NCI-H146 (cell line): ENCODE results near the gene KLHL2.
A peak's percentile ranks its signal among the peaks of the same experiment; 100 is the strongest.
"Not testable (repeated sequence)": the region's sequence is repeated elsewhere in the genome, so short reads cannot be mapped to it uniquely, and the experiment has no call there.

Source experiments
- DNase-seq: peaks from one replicate; lab custom pipeline; 2025; lab: John Stamatoyannopoulos, UW

Gene KLHL2

DNA sequence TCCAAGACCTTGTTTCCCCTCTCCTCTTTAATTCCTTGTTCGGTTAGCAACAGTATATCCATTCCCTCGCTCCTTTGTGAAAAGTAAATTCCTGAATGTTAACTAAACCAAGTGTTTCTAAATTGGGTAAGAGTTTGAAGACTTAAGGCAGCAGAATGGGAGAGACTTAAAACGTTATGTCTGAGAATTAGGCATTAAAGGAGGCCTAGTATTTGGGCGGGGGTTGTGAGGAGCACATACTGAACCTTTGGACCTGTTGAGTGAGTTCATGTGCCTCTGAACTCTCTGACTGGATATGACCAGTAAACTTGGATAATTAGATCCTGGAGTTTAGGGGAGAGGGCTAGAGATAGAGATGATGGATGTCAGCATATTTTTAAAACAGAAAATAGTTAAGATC lies 121.3 kb downstream of the KLHL2 start:
- DNase-seq: no peak

DNA sequence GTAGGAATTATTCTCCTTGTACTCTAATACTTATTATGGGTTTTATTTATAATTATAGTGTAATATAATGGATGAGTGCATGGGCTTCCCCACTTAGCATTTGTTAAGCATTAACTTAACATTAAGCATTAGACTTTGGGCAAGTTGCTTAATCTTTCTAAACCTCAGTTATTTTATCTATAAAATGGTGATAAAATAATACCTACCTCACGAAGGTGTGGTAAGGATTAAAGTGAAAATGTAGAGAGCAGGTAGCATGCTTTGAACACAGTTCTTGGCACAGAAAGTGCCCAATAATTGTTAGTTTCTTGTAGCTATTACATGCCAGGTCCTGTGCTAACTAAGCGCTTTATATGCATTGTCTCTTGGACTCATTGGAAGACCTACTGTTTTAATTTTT lies 122.7 kb downstream of the KLHL2 start:
- DNase-seq: no peak

DNA sequence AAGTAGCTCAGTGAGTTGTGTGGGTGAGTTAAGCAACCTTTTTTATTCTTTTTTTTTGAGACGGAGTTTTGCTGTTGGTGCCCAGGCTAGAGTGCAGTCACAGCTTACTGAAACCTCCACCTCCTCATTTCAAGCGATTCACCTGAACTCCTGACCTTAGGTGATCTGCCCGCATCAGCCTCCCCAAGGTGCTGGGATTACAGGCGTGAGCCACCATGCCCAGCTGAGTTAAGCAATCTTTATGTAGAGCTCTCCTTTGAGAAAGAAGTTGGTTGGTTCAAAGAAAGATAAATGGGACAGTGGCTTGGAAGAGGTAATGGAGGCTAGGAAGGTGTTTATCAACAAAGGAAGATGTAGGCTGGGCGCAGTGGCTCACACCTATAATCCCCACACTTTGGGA lies 123.3 kb downstream of the KLHL2 start:
- DNase-seq: no peak

- no peak for DNase-seq
These were observed 124.0 kb downstream of the KLHL2 start for GRCh38 chr4:165331359-165331758.

DNA sequence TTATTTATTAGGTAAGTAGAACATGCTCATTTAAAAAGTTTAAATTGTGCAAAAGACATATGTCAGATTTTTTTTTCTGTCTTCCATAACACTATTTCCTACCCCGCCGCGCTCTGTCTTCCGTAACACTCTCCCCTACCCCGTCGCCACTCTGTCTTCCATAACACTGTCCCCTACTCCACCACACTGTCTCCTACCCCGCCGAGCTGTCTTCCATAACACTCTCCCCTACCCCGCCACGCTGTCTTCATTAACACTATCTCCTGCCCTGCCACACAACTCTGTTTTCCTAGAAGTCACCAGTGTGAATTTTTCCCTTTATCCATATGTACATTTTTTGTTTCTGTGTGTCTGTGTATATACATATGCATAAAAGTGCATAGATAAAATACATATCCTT lies 124.5 kb downstream of the KLHL2 start:
- no peak for DNase-seq

- no peak for DNase-seq
These were observed 125.1 kb downstream of the KLHL2 start for GRCh38 chr4:165332502-165332901.

GRCh38 chr4:165335163-165335703 lies 127.9 kb downstream of the KLHL2 start:
- DNase-seq: no peak

DNA sequence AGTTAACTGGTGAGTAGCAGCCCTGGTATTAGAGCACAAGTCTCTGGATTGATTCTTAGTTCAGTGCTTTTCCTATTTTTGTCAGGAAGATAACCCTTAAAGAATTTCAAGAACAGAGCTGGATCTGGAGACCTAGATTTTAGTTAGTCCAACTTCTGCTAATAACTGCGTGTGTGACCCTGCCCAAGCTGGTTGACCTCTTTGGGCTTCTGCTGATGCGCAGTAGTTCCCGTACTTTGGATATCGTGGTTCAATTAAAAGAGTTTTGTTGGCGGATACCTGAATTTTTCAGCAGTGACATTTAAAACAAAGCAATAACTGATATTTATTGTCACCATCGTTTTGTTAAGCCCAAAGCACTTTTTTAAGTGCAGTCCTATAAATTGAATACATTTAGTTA lies 129.4 kb downstream of the KLHL2 start:
- no peak for DNase-seq

DNA sequence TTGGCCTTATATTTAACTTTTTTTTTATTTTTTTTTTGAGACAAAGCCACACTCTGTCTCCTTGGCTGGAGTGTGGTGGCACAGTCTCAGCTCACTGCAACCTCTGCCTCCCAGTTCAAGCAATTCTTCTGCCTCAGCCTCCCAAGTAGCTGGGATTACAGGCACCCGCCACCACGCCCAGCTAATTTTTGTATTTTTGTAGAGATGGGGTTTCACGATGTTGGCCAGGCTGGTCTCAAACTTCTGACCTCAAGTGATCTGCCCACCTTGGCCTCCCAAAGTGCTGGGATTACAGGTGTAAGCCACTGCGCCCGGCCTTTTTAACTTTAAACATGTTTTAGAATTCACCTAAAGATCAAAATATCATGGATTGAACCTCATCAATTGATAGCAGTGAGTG lies 135.0 kb downstream of the KLHL2 start:
- not testable (repeated sequence) for DNase-seq

- DNase-seq: peak; percentile 19
These were observed 136.2 kb downstream of the KLHL2 start for GRCh38 chr4:165343353-165344191.

DNA sequence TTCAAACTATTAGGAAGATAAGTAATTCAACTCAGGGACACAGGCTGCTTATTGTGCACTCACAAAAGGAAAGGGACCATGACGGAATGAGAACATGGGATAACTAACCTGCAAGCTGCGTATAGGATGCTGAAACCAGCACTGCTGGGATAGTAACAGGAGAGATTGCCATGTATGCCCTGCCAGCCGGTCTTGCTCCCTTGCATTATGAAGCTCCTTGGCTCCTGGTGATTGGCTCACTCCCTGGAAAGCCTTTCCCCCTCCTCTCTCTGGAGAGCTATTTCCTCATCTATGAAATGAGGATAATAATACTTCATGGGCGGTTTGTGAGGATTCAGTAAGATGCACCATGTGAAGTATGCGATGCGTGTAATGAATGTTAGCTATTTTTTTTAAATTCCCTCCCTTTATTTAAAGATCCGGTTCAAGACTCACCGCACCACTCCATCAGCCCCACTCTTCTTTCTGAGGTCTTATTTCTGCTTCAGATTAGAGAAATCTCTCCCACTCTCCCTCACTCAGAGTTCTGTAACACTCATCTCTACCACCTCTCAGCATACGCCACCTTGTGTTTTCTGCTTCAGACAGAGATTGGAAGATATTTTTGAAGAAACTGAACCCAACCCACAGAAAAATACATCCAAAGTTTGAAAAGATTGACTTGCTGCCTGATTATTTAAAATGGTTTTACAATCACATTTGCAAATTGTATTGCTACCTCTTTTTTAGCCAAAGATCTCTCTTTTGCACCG lies 138.5 kb downstream of the KLHL2 start:
- DNase-seq: no peak

GRCh38 chr4:165347647-165348569 lies 140.5 kb downstream of the KLHL2 start:
- DNase-seq: no peak

DNA sequence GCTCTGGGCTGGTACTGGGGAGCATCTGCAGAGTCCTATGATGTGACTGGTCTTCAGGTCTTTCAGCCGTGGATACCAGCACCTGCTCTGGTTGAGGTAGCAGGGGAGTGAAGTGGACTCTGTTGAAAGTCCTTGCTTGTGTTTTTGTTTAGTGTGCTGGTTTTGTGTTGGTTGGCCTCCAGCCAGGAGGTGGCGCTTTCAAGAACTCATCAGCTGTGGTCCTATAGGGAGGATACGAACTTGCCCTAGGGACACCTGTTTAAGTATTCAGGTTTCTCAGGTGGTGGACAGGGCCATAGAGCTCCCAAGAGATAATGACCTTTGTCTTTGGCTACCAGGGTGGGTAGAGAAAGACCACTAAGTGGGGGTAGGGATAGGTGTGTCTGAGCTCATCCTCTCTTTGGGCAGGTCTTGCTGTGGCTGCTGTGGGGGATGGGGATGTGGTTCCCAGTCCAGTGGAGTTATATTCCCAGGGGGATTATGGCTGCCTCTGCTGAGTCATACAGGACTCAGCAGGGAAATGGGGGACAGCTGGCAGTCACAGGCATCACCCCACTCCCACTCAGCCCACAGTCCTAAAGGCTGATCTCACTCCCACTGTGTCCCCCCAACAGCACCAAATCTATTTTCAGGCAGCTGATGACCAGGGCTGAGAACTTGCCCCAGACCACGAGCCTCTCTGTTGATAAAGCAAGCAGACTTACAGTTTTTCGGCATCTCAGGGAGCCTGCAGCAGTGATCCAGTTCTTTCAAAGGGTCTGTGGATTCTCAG lies 144.2 kb downstream of the KLHL2 start:
- no peak for DNase-seq

GRCh38 chr4:165355900-165356300 lies 148.5 kb downstream of the KLHL2 start:
- DNase-seq: peak; percentile 45

- DNase-seq: no peak
These were observed 152.1 kb downstream of the KLHL2 start for GRCh38 chr4:165359506-165359905.

GRCh38 chr4:165360041-165360695 lies 152.8 kb downstream of the KLHL2 start:
- no peak for DNase-seq

- no peak for DNase-seq
These were observed 153.8 kb downstream of the KLHL2 start for GRCh38 chr4:165360985-165361670.

- no peak for DNase-seq
These were observed 154.4 kb downstream of the KLHL2 start for GRCh38 chr4:165361810-165362209.

- DNase-seq: no peak
These were observed 157.2 kb downstream of the KLHL2 start for GRCh38 chr4:165364452-165365080.

DNA sequence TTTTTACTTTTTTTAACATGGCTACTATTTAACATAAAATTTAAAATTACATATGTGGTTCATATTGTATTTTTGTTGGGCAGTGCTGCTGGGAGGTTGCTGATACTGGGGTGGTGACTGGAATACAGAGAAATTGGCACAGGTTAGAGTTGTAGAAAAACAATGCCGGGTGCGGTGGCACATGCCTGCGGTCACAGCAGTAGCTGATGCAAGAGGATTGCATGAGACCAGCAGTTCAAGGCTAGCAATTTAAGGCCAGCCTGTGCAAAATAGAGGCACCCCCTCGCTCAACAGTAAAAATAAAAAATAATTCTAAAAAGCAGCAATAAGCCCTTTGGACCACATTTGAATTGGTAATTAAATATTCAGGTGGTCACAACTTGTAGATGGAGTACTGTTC lies 159.7 kb downstream of the KLHL2 start:
- no peak for DNase-seq
